Measurements from ENCODE around the gene MAPKAP1.

- TF ChIP-seq CTCF (IDR thresholded peaks at IDR 0.05): no peak
- no peak for TF ChIP-seq POLR2AphosphoS5 (IDR thresholded peaks at IDR 0.05; ENCODE audit: insufficient read depth in 1 of 2, low read depth in 1 of 2)
These were observed 213.6 kb downstream of the MAPKAP1 start for GRCh38 chr9:125493384-125493783.

All from vagina (tissue), 2 donors.